Activated CD4-positive, alpha-beta T cell treated with anti-CD3 and anti-CD28 coated beads for 36 hours (primary cell): ENCODE results near the gene GSTO2. TPM values are rescaled to one million over a fixed set of nuclear protein-coding genes. Genes with fewer than 3 reads are reported as not detected.

Experiments
- ATAC-seq: fragments of 200-7000 bp; cut with Tn5 transposase; one replicate; pipeline ENCODE4 v1.10.0; 2021; ENCODE audit warnings: mild to moderate bottlenecking, moderate library complexity
- CTCF ChIA-PET: fragments of 350-600 bp; sonication (Branson Sonifier 250); formaldehyde crosslinking; loops from one replicate; lab custom pipeline; 2021; ENCODE audit warnings: antibody characterized with exemption; lab: Charles Lee
- POLR2A ChIA-PET: fragments of 350-600 bp; sonication (Branson Sonifier 250); formaldehyde crosslinking; loops from one replicate; lab custom pipeline; 2021; ENCODE audit warnings: antibody characterized with exemption, inconsistent platforms; lab: Charles Lee
- DNase-seq: peaks from one replicate; pipeline ENCODE4 v3.0.0-alpha.2; 2020
- H3K27ac Mint-ChIP-seq: one replicate; pipeline ENCODE4 v1.8.0; 2021; ENCODE audit warnings: mixed read lengths
- H3K27me3 Mint-ChIP-seq: one replicate; pipeline ENCODE4 v1.8.0; 2021; ENCODE audit warnings: mixed read lengths
- H3K36me3 Mint-ChIP-seq: one replicate; pipeline ENCODE4 v1.8.0; 2021; ENCODE audit warnings: low read depth, mixed read lengths
- H3K4me1 Mint-ChIP-seq: one replicate; pipeline ENCODE4 v1.8.0; 2021; ENCODE audit warnings: mixed read lengths
- H3K4me3 Mint-ChIP-seq: one replicate; pipeline ENCODE4 v1.8.0; 2021; ENCODE audit warnings: mild to moderate bottlenecking, moderate library complexity, mixed read lengths
- H3K9me3 Mint-ChIP-seq: one replicate; pipeline ENCODE4 v1.8.0; 2021; ENCODE audit warnings: low read depth, mixed read lengths
- intact Hi-C, 2 experiments: fragments of 100-400 bp; cut with DNase I in 1 of 2; cut with micrococcal nuclease in 1 of 2; formaldehyde crosslinking; loops; one replicate each; pipeline versions ENCODE4 v1.14.2 to v1.15.1; 2022 to 2024; cut with DNase I, micrococcal nuclease
- microRNA-seq: library from miRNA; unstranded; fragments of <30 nt; microRNA quantifications from one replicate; pipeline ENCODE4 v1.2.0, GENCODE V29; 2021; ENCODE audit warnings: borderline replicate concordance
- total RNA-seq, 2 experiments: library from RNA; stranded (reverse); gene quantifications; one replicate each; pipeline ENCODE4 v1.2.3, GENCODE V29; 2021

GSTO2 gene
- total RNA-seq, 2 experiments from 2014 or later = 2.1 to 2.8 TPM

GRCh38 chr10:104351061-104351702, 82.2 kb downstream of the GSTO2 start:
- Mint-ChIP-seq H3K4me3 (peak overlapping the region; percentile 18), H3K9me3 (no peaks in the 10 kb centered on the region)
- DNase-seq = no peak

DNA sequence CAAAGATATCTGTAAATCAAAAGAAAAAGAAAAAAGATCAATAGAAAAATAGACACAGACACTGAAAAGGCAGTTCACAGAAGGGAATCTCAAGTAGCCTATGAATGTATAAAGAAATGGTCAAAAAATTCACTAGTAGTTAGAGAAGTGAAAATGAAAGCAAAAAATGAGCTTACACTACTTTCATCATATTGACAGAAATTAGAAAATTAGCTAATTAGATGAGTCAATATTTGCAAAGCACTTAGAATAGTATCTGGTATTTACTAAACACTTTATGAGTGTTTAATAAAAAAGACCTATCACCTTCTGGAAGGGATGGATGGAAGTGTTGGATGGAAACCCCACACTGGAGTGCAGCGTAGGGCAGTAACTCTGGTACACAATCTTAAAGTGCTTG, 82.9 kb downstream of the GSTO2 start:
- H3K27me3 Mint-ChIP-seq = no peaks in the 10 kb centered on the region
- H3K4me3 Mint-ChIP-seq = peak overlapping the region; percentile 11
- H3K36me3 Mint-ChIP-seq = no peaks in the 10 kb centered on the region
- ATAC-seq = peak; percentile 4
- H3K9me3 Mint-ChIP-seq = no peaks in the 10 kb centered on the region
- CTCF ChIA-PET = interaction anchor here (1.0 to 7.4 kb wide), 21 partner anchors 9 to 464 kb away, joined by 3 to 109 read pairs (median 8); partner anchors contain the start of genes GSTO2 and ITPRIP
- intact Hi-C loops = loop anchor here (1.0 to 5.0 kb wide), 7 partner anchors 23 to 435 kb away; partner anchors contain the start of genes SFR1 (in 2 of the 2) and STN1 (in 2 of the 2)
- H3K4me1 Mint-ChIP-seq = peaks cover under 1% of the 10 kb centered on the region
- POLR2A ChIA-PET = interaction anchor here (0.6 to 2.0 kb wide), 6 partner anchors 14 to 230 kb away, joined by 3 to 9 read pairs (median 4); partner anchors contain the start of genes ITPRIP and SFR1
- no peak overlapping the region for H3K27ac Mint-ChIP-seq
- no peak for DNase-seq

More at GRCh38 chr10:104351061-104351702, 82.2 kb downstream of the GSTO2 start:
- ATAC-seq = peak; percentile 55
- Mint-ChIP-seq H3K36me3 (no peaks in the 10 kb centered on the region), H3K27ac (peak overlapping the region; percentile 76), H3K4me1 (peaks cover 4% of the 10 kb centered on the region), H3K27me3 (no peaks in the 10 kb centered on the region)
- ChIA-PET POLR2A (interaction anchor here (0.6 to 2.0 kb wide), 9 partner anchors 13 to 230 kb away, joined by 3 to 9 read pairs (median 4); partner anchors contain the start of genes GSTO2, ITPRIP and SFR1), CTCF (interaction anchor here (0.6 to 7.4 kb wide), 28 partner anchors 8 to 463 kb away, joined by 3 to 109 read pairs (median 6); partner anchors contain the start of genes GSTO2 and ITPRIP)
- intact Hi-C loops = loop anchor here (1.0 to 5.0 kb wide), 6 partner anchors 22 to 434 kb away; partner anchors contain the start of genes STN1 (in 2 of the 2) and SFR1 (in 1 of the 2)

- Mint-ChIP-seq H3K4me1 (no peaks in the 10 kb centered on the region), H3K4me3 (peak within 1 kb of the TSS; percentile 11), H3K36me3 (no peaks in the 10 kb centered on the region), H3K27ac (peak within 1 kb of the TSS; percentile 30), H3K9me3 (no peaks in the 10 kb centered on the region), H3K27me3 (no peaks in the 10 kb centered on the region)
- intact Hi-C loops = loop anchor here (1.0 to 5.0 kb wide), 6 partner anchors 15 to 436 kb away; partner anchors contain the start of genes GSTO2 (in 2 of the 2), SFR1 (in 2 of the 2), CFAP43 (in 1 of the 2) and ITPRIP (in 1 of the 2)
- ATAC-seq (peak; percentile 77), DNase-seq (peak; percentile 94)
- ChIA-PET CTCF (interaction anchor here (0.7 to 6.4 kb wide), 14 partner anchors 8 to 94 kb away, joined by 3 to 78 read pairs (median 4); partner anchors contain the start of genes GSTO2 and ITPRIP), POLR2A (interaction anchor here (0.8 to 1.1 kb wide), 2 partner anchors 61 to 232 kb away, joined by 4 read pairs; partner anchors contain the start of gene SFR1)
Observed at GRCh38 chr10:104353325-104354048, 84.5 kb downstream of the GSTO2 start, which contains the start of gene CFAP58. TSS of gene CFAP58 (plus strand) at chr10:104353833. CDS start at chr10:104353898, 65 bp downstream.

Small RNA genes lying within 50 kb of the gene (microRNA-seq; reads per million reads assigned to microRNA genes)
- gene MIR4482 = 17.3 reads per million, percentile 41 among the genes with 10 or more reads in this experiment

Other genes with a start within 250 kb of the GSTO2 start
- gene COL17A1, start 183.3 kb upstream of the GSTO2 start, total RNA-seq = not detected
- gene SFR1, start 147.0 kb upstream of the GSTO2 start, total RNA-seq = 10 to 100 TPM; 17.2 to 20.5 TPM
- gene CFAP43, start 36.8 kb upstream of the GSTO2 start, total RNA-seq = under 1 TPM; 0.09 TPM
- 100 to 1,000 TPM; 261 to 320 TPM for gene GSTO1, start 14.3 kb upstream of the GSTO2 start, total RNA-seq
- 10 to 100 TPM; 20.3 to 21.6 TPM for gene ITPRIP, start 69.3 kb downstream of the GSTO2 start, total RNA-seq
- gene CFAP58, start 84.6 kb downstream of the GSTO2 start, total RNA-seq = under 1 TPM; 0.60 to 0.64 TPM